CD14-positive monocyte (primary cell): ENCODE results near the gene BEND7. TPM values are rescaled to one million over a fixed set of nuclear protein-coding genes. Genes with fewer than 3 reads are reported as not detected.

ENCODE experiments used
- DNase-seq, 3 donors: peaks; one replicate each; pipeline ENCODE4 v3.0.0-alpha.2; 2011 to 2022
- H2AFZ ChIP-seq: 2 replicates; pipeline ENCODE4 v1.6.0; 2012; ENCODE audit warnings: mild to moderate bottlenecking, low read depth, low read length, inconsistent platforms; ENCODE audit not compliant: insufficient read depth, poor library complexity, severe bottlenecking
- H3K27ac ChIP-seq, 2 donors: 1 replicate in 1 of 2; 2 replicates in 1 of 2; pipeline ENCODE4 v1.5.1; 2012 to 2013; ENCODE audit warnings: low read length in 2 of 2, control low read depth in 1 of 2, inconsistent platforms in 1 of 2, low read depth in 1 of 2, mild to moderate bottlenecking in 1 of 2
- H3K27me3 ChIP-seq, 2 donors: one replicate each; pipeline versions ENCODE4 v1.6.0 to v1.6.1; 2011 to 2013; ENCODE audit warnings: low read length in 2 of 2; ENCODE audit not compliant: control insufficient read depth in 2 of 2, insufficient read depth in 2 of 2
- H3K36me3 ChIP-seq, 2 donors: replicated peaks in 1 of 2; 1 replicate in 1 of 2; 2 replicates in 1 of 2; pipeline versions ENCODE4 v1.5.1 to v1.6.1; 2012 to 2013; ENCODE audit warnings: low read length in 2 of 2, control low read depth in 1 of 2, inconsistent platforms in 1 of 2, mild to moderate bottlenecking in 1 of 2; ENCODE audit not compliant: insufficient read depth in 2 of 2, control insufficient read depth in 1 of 2
- H3K4me1 ChIP-seq, 2 donors: 1 replicate in 1 of 2; 2 replicates in 1 of 2; pipeline versions ENCODE4 v1.5.1 to v1.6.1; 2012 to 2013; ENCODE audit warnings: low read length in 2 of 2, control low read depth in 1 of 2, inconsistent platforms in 1 of 2, mild to moderate bottlenecking in 1 of 2, moderate library complexity in 1 of 2; ENCODE audit not compliant: insufficient read depth in 2 of 2, control insufficient read depth in 1 of 2
- H3K4me2 ChIP-seq: replicated peaks from 2 replicates; pipeline ENCODE3; 2012; ENCODE audit warnings: low read length, moderate library complexity, mild to moderate bottlenecking; ENCODE audit not compliant: poor library complexity, severe bottlenecking; ENCODE audit errors: extremely low read depth
- H3K4me3 ChIP-seq, 3 experiments: fragments of 200-600 bp in 1 of 3; sonication (generic) in 1 of 3; replicated peaks in 1 of 3; 1 replicate in 2 of 3; 2 replicates in 1 of 3; pipeline ENCODE4 v1.5.1; 2011 to 2013; ENCODE audit warnings: low read length in 3 of 3, mild to moderate bottlenecking in 3 of 3, control low read depth in 2 of 3, low read depth in 2 of 3, inconsistent platforms in 1 of 3, moderate library complexity in 1 of 3
- H3K79me2 ChIP-seq: 2 replicates; pipeline ENCODE4 v1.6.0; 2012; ENCODE audit warnings: mild to moderate bottlenecking, control low read depth, inconsistent platforms, low read length, moderate library complexity; ENCODE audit not compliant: insufficient read depth
- H3K9ac ChIP-seq: 2 replicates; pipeline ENCODE4 v1.6.0; 2017; ENCODE audit warnings: low read length, mild to moderate bottlenecking; ENCODE audit not compliant: insufficient read depth, poor library complexity, severe bottlenecking
- H3K9me3 ChIP-seq, 2 donors: replicated peaks in 1 of 2; 1 replicate in 1 of 2; 2 replicates in 1 of 2; pipeline versions ENCODE4 v1.5.1 to v1.6.1; 2012 to 2013; ENCODE audit warnings: low read length in 2 of 2, control low read depth in 1 of 2; ENCODE audit not compliant: control insufficient read depth in 1 of 2, insufficient read depth in 1 of 2
- H4K20me1 ChIP-seq: 2 replicates; pipeline ENCODE4 v1.6.0; 2012; ENCODE audit warnings: mild to moderate bottlenecking, low read length, control low read depth, moderate library complexity; ENCODE audit not compliant: insufficient read depth
- H3K27ac Mint-ChIP-seq, 7 donors: one replicate each; pipeline ENCODE4 v1.8.0; 2020; ENCODE audit warnings: mild to moderate bottlenecking in 7 of 7, mixed read lengths in 7 of 7, moderate library complexity in 6 of 7, inconsistent platforms in 2 of 7
- H3K27me3 Mint-ChIP-seq, 3 donors: one replicate each; pipeline ENCODE4 v1.8.0; 2021 to 2022; ENCODE audit warnings: low read depth in 3 of 3, mild to moderate bottlenecking in 3 of 3, mixed read lengths in 3 of 3, moderate library complexity in 3 of 3, inconsistent platforms in 1 of 3
- H3K36me3 Mint-ChIP-seq, 2 donors: one replicate each; pipeline ENCODE4 v1.8.0; 2020; ENCODE audit warnings: mixed read lengths in 2 of 2, inconsistent platforms in 1 of 2, mild to moderate bottlenecking in 1 of 2
- H3K4me1 Mint-ChIP-seq: one replicate; pipeline ENCODE4 v1.8.0; 2020; ENCODE audit warnings: mild to moderate bottlenecking, mixed read lengths
- H3K4me3 Mint-ChIP-seq, 2 donors: one replicate each; pipeline ENCODE4 v1.8.0; 2020; ENCODE audit warnings: mild to moderate bottlenecking in 2 of 2, mixed read lengths in 2 of 2, moderate library complexity in 1 of 2
- H3K9me3 Mint-ChIP-seq, 7 donors: one replicate each; pipeline ENCODE4 v1.8.0; 2020 to 2022; ENCODE audit warnings: mixed read lengths in 7 of 7, mild to moderate bottlenecking in 6 of 7, moderate library complexity in 6 of 7, inconsistent platforms in 2 of 7
- CTCF ChIP-seq: fragments of 200-600 bp; IDR thresholded peaks from one replicate; pipeline ENCODE4 v1.8.0; 2022; ENCODE audit warnings: antibody characterized with exemption, mild to moderate bottlenecking
- WGBS: methylation state at CpG from one replicate; pipeline ENCODE4 v1.1.5; 2013; ENCODE audit warnings: missing lambda C conversion rate; ENCODE audit not compliant: insufficient coverage; 5-methylcytosine and 5-hydroxymethylcytosine counted together
- intact Hi-C, 2 donors: fragments of 100-400 bp; cut with micrococcal nuclease; formaldehyde crosslinking; loops; one replicate each; pipeline versions ENCODE4 v1.15.0 to v1.15.1; 2023
- polyA plus RNA-seq, 3 donors: library from polyadenylated mRNA; depleted of rRNA in 1 of 3; unstranded in 2 of 3; stranded (reverse) in 1 of 3; fragments of 300-500 nt in 2 of 3; fragments of >200 nt in 1 of 3; fragmentation: Illumina TruSeq in 2 of 3; gene quantifications; 1 replicate in 2 of 3; 2 replicates in 1 of 3; pipeline ENCODE4 v1.2.3, GENCODE V29; 2012 to 2021

Gene BEND7
- polyA plus RNA-seq, 3 donors, result 0.65 TPM; not detected in 2

- peaks cover 5 to 17% (median 9%) of the 10 kb centered on the region in 3 donors for H3K27me3 Mint-ChIP-seq
- no peak for TF ChIP-seq CTCF
- Histone ChIP-seq H3K79me2 (no peaks in the 10 kb centered on the region), H3K4me2 (no peak overlapping the region), H4K20me1 (no peaks in the 10 kb centered on the region), H3K9ac (no peak overlapping the region), H3K4me3 (no peak overlapping the region), H2AFZ (no peak overlapping the region), H3K27ac (no peak overlapping the region), H3K27me3 (peaks cover 3 to 7% of the 10 kb centered on the region in 2 donors), H3K4me1 (no peaks in the 10 kb centered on the region), H3K36me3 (no peaks in the 10 kb centered on the region), H3K9me3 (no peaks in the 10 kb centered on the region)
- no peak for DNase-seq
- H3K27ac Mint-ChIP-seq, result no peak overlapping the region
- intact Hi-C loops, result no loop called here
- no peaks in the 10 kb centered on the region for H3K36me3 Mint-ChIP-seq
- H3K9me3 Mint-ChIP-seq, result no peaks in the 10 kb centered on the region
- no peak overlapping the region for H3K4me3 Mint-ChIP-seq
- WGBS, result 97% methylated on average over 6 of the region's 8 CpGs
- H3K4me1 Mint-ChIP-seq, result no peaks in the 10 kb centered on the region
These were observed 8.6 kb downstream of the BEND7 start for GRCh38 chr10:13520194-13520593.

- Mint-ChIP-seq H3K4me1 (no peaks in the 10 kb centered on the region), H3K4me3 (no peak overlapping the region), H3K27ac (no peak overlapping the region), H3K36me3 (no peaks in the 10 kb centered on the region), H3K27me3 (peaks cover 0 to 6% (median 2%) of the 10 kb centered on the region in 3 donors), H3K9me3 (peaks cover 0 to 2% (median 0%) of the 10 kb centered on the region in 7 donors)
- H3K9ac ChIP-seq, result no peak overlapping the region
- no peaks in the 10 kb centered on the region for H3K36me3 ChIP-seq
- H3K4me2 ChIP-seq, result no peak overlapping the region
- H3K9me3 ChIP-seq, result no peaks in the 10 kb centered on the region
- intact Hi-C loops, result no loop called here
- WGBS, result 84% methylated on average over 5 of the region's 8 CpGs
- H4K20me1 ChIP-seq, result no peaks in the 10 kb centered on the region
- no peak for TF ChIP-seq CTCF
- no peaks in the 10 kb centered on the region for H3K4me1 ChIP-seq
- H2AFZ ChIP-seq, result no peak overlapping the region
- H3K4me3 ChIP-seq, result no peak overlapping the region
- no peaks in the 10 kb centered on the region for H3K27me3 ChIP-seq
- H3K27ac ChIP-seq, result no peak overlapping the region
- H3K79me2 ChIP-seq, result no peaks in the 10 kb centered on the region
- DNase-seq, result no peak
These were observed 10.6 kb downstream of the BEND7 start for GRCh38 chr10:13518076-13518692.
